RWPE1 (cell line): ENCODE results near the gene TMPRSS5.

Experiments used
- CTCF ChIA-PET: fragments of 350-600 bp; sonication (Branson Sonifier 250); formaldehyde crosslinking; extraction: SDS; loops from one replicate; lab custom pipeline; 2021; lab: Yijun Ruan, JAX
- POLR2A ChIA-PET: fragments of 400-600 bp; formaldehyde crosslinking; extraction: SDS; loops from one replicate; lab custom pipeline; 2020; ENCODE audit warnings: antibody characterized with exemption; ENCODE audit not compliant: low non-redundant PET; lab: Yijun Ruan, JAX
- DNase-seq: peaks from one replicate; pipeline ENCODE4 v3.0.0; 2012; ENCODE audit warnings: low spot score
- H3K27ac ChIP-seq: fragments of 450-650 bp; 2 replicates; pipeline ENCODE4 v1.5.1; 2017
- TF ChIP-seq, protein P1 (sequence below): fragments of 450-650 bp; conservative IDR thresholded peaks from 2 replicates; pipeline ENCODE4 v1.5.1; 2017; ENCODE audit warnings: low read depth, mild to moderate bottlenecking

The TMPRSS5 gene

GRCh38 chr11:113683481-113684046, 22.5 kb downstream of the TMPRSS5 start:
- H3K27ac ChIP-seq, result no peak overlapping the region
- TF ChIP-seq, protein P1, sequence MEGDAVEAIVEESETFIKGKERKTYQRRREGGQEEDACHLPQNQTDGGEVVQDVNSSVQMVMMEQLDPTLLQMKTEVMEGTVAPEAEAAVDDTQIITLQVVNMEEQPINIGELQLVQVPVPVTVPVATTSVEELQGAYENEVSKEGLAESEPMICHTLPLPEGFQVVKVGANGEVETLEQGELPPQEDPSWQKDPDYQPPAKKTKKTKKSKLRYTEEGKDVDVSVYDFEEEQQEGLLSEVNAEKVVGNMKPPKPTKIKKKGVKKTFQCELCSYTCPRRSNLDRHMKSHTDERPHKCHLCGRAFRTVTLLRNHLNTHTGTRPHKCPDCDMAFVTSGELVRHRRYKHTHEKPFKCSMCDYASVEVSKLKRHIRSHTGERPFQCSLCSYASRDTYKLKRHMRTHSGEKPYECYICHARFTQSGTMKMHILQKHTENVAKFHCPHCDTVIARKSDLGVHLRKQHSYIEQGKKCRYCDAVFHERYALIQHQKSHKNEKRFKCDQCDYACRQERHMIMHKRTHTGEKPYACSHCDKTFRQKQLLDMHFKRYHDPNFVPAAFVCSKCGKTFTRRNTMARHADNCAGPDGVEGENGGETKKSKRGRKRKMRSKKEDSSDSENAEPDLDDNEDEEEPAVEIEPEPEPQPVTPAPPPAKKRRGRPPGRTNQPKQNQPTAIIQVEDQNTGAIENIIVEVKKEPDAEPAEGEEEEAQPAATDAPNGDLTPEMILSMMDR, result no peak
- ChIA-PET POLR2A (no interaction called here), CTCF (no interaction called here)
- DNase-seq, result no peak

- no peak overlapping the region for H3K27ac ChIP-seq
- DNase-seq, result no peak
- TF ChIP-seq, protein P1, result no peak
- ChIA-PET POLR2A (no interaction called here), CTCF (interaction anchor here (0.7 kb wide), 1 partner anchor 18 kb away, joined by 3 read pairs; no protein-coding TSS in a partner anchor)
Measured at GRCh38 chr11:113681711-113682413, 24.2 kb downstream of the TMPRSS5 start.

DNA sequence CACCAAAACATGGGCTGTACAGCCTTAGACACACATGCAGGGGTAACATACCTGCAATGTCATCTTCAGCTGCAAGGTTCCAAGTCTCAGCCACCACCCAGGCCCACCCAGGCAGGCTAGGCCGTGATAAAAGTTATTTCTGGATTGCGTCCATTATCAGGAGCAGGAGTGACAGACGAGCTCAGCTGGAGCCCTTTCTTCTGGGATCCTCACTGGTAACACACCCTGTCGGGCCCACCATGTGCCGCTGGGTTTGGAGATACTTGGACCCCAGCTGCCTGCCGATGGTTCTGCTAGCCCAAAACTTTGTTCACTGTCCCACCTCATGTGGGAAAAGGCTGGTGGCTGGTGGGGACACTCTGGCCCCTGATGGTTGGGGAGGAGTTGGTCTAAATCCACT, 24.8 kb downstream of the TMPRSS5 start:
- POLR2A ChIA-PET, result no interaction called here

DNA sequence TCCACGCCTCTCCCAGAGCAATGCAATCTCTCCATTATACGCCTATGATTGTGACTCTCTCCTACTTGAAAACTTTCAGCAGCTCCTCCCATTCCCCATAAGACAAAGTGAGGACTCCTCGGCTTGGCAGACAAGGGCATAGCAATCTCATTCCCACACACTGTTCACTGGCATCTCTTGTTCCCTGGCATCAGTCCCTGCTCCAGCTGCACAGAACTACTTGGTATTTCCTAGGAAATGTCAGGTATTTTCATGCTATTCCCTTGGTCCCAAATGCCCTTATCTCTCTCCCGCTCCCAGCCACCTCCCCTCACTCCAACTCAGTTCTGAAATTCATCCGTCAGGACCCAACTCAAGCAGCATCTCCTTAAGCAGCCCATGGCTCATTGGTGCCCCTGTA, 28.4 kb downstream of the TMPRSS5 start:
- DNase-seq, result no peak
- no peak overlapping the region for H3K27ac ChIP-seq
- TF ChIP-seq, protein P1, result no peak
- POLR2A ChIA-PET, result no interaction called here
- CTCF ChIA-PET, result interaction anchor here (0.8 kb wide), 1 partner anchor 53 kb away, joined by 4 read pairs; no protein-coding TSS in a partner anchor

More for the DNA sequence above, 24.8 kb downstream of the TMPRSS5 start:
- DNase-seq, result no peak
- TF ChIP-seq, protein P1, result no peak
- H3K27ac ChIP-seq, result no peak overlapping the region
- CTCF ChIA-PET, result no interaction called here

DNA sequence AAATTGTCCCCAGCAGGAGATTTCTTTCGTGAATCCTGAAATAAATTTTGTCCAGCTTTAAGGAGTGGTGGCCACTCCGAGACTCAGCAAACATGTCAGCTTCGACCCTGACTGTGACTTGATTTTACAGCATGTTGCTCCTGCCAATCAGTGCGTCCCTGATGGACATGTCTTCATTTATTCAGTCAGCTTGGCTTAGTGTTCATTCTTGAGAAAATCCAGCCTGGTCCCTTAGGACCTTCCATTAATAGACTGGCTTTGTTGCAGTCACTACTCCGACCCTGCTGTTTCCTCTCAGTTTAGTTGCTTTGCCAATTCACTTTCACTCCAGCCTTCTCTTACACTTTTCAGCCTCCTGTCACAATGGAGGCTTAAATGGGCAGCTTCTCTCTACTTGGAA, 30.5 kb downstream of the TMPRSS5 start:
- DNase-seq, result no peak
- H3K27ac ChIP-seq, result no peak overlapping the region
- CTCF ChIA-PET, result interaction anchor here (0.6 kb wide), 1 partner anchor 12 kb away, joined by 3 read pairs; no protein-coding TSS in a partner anchor
- POLR2A ChIA-PET, result no interaction called here
- TF ChIP-seq, protein P1, result no peak

DNA sequence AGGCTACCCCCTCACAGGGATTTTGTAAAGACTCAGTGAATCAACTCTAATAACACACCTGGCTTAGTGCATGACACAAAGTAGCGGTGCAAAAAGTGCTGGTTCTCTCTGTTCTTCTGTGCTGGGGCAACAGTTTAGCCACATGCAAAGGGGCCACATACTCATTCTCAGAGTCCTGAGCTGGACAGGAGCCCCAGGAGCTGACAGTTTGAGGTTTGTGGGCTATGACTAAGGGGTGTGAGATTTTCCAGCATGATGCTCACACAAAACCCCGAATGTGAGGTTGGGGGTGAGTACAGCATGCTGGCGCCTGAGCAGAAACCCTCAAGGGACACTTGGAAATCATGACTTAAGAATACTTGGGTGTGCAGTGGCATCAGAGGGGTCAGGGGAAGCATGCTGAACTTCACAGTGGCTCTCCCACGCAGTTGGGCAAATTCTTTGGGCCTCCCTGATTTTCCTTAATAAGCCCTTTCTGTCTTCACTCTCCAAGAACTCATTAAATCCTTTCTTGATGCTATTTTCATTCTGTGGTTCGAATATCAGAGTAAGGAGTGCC, 31.0 kb downstream of the TMPRSS5 start:
- ChIA-PET CTCF (interaction anchor here (0.6 kb wide), 1 partner anchor 11 kb away, joined by 3 read pairs; no protein-coding TSS in a partner anchor), POLR2A (no interaction called here)
- peak; percentile 38 for DNase-seq
- H3K27ac ChIP-seq, result no peak overlapping the region
- TF ChIP-seq, protein P1, result no peak
